ENCODE results near the gene TMEM132D. TPM values are rescaled to one million over a fixed set of nuclear protein-coding genes. Genes with fewer than 3 reads are reported as not detected.

TMEM132D gene
- polyA plus RNA-seq, 1 experiment = not detected

DNA sequence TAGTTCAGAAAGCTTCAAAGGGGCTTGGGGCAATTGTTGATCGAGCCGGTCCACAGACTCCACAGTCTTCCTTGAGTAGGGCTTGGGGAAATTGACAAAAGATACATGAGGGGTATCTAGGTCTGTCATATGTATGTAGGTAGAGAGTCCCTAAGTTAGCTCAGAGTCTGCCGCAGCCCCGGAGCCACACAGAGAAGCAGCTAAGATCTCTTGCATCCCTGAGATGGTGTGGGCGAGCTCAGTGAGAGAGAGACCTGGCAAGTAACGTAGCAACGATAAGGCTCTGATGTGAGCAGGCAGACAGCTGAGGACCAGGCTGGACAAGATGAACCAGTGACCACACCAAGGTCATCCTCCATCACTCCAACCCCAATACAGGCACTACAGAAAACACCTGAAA is 297.6 kb downstream of the TMEM132D start:
- DNase-seq (ENCODE audit: low read depth, low spot score) = no peak
- ChIA-PET CTCF (no interaction called here), POLR2A (no interaction called here)
- H3K27ac ChIP-seq (ENCODE audit: low read depth, low read length) = no peak overlapping the region
- peaks cover 24% of the 10 kb centered on the region for H3K9me3 ChIP-seq (ENCODE audit: control insufficient read depth, insufficient read depth, low read length)
- TF ChIP-seq, protein P1, sequence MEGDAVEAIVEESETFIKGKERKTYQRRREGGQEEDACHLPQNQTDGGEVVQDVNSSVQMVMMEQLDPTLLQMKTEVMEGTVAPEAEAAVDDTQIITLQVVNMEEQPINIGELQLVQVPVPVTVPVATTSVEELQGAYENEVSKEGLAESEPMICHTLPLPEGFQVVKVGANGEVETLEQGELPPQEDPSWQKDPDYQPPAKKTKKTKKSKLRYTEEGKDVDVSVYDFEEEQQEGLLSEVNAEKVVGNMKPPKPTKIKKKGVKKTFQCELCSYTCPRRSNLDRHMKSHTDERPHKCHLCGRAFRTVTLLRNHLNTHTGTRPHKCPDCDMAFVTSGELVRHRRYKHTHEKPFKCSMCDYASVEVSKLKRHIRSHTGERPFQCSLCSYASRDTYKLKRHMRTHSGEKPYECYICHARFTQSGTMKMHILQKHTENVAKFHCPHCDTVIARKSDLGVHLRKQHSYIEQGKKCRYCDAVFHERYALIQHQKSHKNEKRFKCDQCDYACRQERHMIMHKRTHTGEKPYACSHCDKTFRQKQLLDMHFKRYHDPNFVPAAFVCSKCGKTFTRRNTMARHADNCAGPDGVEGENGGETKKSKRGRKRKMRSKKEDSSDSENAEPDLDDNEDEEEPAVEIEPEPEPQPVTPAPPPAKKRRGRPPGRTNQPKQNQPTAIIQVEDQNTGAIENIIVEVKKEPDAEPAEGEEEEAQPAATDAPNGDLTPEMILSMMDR (IDR thresholded peaks at IDR 0.05; ENCODE audit: low read depth, low read length) = no peak
- H3K27me3 ChIP-seq (ENCODE audit: control insufficient read depth, insufficient read depth, low read length) = no peaks in the 10 kb centered on the region
- no peak overlapping the region for H3K4me3 ChIP-seq (ENCODE audit: low read depth, low read length)

DNA sequence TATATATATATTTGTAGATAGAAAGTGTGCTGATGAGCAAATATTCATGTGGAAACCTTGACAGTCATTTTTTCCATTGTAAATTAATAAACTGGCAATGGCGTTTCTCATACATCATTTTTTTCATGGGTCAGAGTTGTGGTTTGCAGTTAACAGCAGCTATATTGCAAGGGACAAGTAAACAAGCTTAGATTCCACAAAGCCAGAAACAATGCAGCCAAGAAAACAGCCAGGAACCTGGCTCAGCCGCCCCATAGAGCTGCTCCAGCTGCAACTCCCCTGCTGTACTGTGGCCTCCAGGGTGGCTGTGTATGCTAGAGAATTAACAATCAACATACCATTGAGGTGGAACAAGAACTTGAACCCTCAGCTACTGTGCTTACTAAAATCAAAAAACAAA is 298.2 kb downstream of the TMEM132D start:
- Histone ChIP-seq H3K27me3 (ENCODE audit: control insufficient read depth, insufficient read depth, low read length) (no peaks in the 10 kb centered on the region), H3K27ac (ENCODE audit: low read depth, low read length) (no peak overlapping the region), H3K4me3 (ENCODE audit: low read depth, low read length) (no peak overlapping the region), H3K9me3 (ENCODE audit: control insufficient read depth, insufficient read depth, low read length) (peaks cover 24% of the 10 kb centered on the region)
- ChIA-PET POLR2A (no interaction called here), CTCF (no interaction called here)
- DNase-seq (ENCODE audit: low read depth, low spot score) = no peak
- TF ChIP-seq, protein P1 (IDR thresholded peaks at IDR 0.05; ENCODE audit: low read depth, low read length) = no peak

DNA sequence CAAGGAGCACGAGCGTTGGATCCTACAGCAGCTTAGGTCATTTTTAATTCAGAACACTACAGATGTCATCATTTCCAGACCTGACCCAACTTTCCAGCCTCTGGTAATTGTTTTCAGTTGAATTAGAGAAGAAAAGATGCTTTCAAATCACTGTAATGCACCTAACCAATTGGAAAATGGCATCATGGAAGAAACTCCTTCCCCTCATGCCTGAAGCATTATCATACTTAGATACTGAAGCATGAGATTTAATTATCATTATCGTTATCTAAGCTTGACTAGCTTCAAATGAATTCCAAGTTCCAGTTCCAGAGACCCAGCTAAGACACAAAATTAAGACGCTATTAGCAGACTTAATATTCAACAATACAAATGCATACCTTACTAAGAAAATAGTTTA is 299.3 kb downstream of the TMEM132D start:
- no peak for DNase-seq (ENCODE audit: low read depth, low spot score)
- ChIA-PET CTCF (no interaction called here), POLR2A (no interaction called here)
- peaks cover 20% of the 10 kb centered on the region for H3K9me3 ChIP-seq (ENCODE audit: control insufficient read depth, insufficient read depth, low read length)
- TF ChIP-seq, protein P1 (IDR thresholded peaks at IDR 0.05; ENCODE audit: low read depth, low read length) = no peak
- no peaks in the 10 kb centered on the region for H3K27me3 ChIP-seq (ENCODE audit: control insufficient read depth, insufficient read depth, low read length)
- H3K27ac ChIP-seq (ENCODE audit: low read depth, low read length) = no peak overlapping the region
- no peak overlapping the region for H3K4me3 ChIP-seq (ENCODE audit: low read depth, low read length)

DNA sequence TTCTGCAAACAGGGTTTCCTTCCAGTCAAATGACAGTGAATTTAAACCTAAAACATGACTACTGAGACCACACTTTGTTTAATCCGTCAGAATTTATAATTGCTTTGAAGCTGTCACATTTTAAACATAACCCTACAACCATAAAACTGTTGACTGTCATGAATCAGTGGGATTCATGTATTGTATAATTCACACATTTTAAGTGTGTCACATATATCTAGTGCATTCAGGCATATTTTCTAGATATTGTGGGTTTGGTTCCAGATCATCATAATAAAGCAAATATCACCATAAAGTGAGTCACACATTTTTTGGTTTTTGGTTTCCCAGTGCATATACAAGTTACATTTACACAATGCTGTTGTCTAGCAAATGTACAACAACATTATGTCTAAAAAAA is 304.4 kb downstream of the TMEM132D start:
- ChIA-PET CTCF (no interaction called here), POLR2A (no interaction called here)
- no peak for DNase-seq (ENCODE audit: low read depth, low spot score)
- H3K27ac ChIP-seq (ENCODE audit: low read depth, low read length) = no peak overlapping the region
- no peak overlapping the region for H3K4me3 ChIP-seq (ENCODE audit: low read depth, low read length)
- H3K27me3 ChIP-seq (ENCODE audit: control insufficient read depth, insufficient read depth, low read length) = no peaks in the 10 kb centered on the region
- TF ChIP-seq, protein P1 (IDR thresholded peaks at IDR 0.05; ENCODE audit: low read depth, low read length) = no peak
- H3K9me3 ChIP-seq (ENCODE audit: control insufficient read depth, insufficient read depth, low read length) = peaks cover 12% of the 10 kb centered on the region

DNA sequence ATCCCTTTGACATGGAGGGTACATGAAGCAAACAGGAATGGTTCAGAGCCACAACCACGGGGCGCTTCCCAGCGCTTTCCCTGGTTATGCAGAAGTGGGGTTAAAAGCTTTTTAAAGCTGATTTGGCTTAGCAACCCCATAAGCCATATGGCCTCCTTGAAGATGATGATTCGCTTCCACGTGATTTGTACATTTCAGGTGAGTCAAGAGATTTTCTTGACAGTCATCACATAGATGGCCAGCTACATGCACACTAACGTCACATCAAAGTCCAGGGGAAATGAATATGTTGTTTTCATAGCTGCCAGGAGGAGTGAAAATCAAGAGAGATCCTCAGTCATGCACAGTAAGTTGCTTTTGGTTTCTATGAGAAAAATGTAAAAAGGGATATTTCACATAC is 309.7 kb downstream of the TMEM132D start:
- ChIA-PET POLR2A (no interaction called here), CTCF (no interaction called here)
- Histone ChIP-seq H3K27ac (ENCODE audit: low read depth, low read length) (no peak overlapping the region), H3K4me3 (ENCODE audit: low read depth, low read length) (no peak overlapping the region), H3K9me3 (ENCODE audit: control insufficient read depth, insufficient read depth, low read length) (peaks cover 19% of the 10 kb centered on the region), H3K27me3 (ENCODE audit: control insufficient read depth, insufficient read depth, low read length) (no peaks in the 10 kb centered on the region)
- TF ChIP-seq, protein P1 (IDR thresholded peaks at IDR 0.05; ENCODE audit: low read depth, low read length) = no peak
- no peak for DNase-seq (ENCODE audit: low read depth, low spot score)

All from AG04450 (cell line).